ENCODE results near the gene EPHB3.
"Not testable (repeated sequence)": the region's sequence is repeated elsewhere in the genome, so short reads cannot be mapped to it uniquely, and the experiment has no call there.

The EPHB3 gene

DNA sequence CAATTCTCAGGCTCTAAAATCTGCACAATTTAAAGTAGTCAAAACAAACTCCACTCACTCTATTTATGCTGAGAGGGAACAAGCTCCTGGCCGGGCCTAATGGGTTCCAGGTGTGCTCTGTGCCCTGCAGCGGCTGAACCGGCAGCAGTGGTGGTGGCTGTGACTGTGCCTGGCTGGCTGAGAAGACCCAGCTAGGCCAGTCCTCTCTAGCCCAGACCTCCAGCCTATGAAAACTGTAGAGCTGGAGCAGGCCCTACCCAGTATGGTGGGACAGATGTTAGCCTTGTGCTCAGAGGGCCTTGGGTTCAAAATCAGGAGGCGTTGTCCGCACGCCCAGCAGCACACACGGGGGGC is 37.0 kb downstream of the EPHB3 start:
- no peak for DNase-seq (ENCODE audit: low read depth, low spot score)

DNA sequence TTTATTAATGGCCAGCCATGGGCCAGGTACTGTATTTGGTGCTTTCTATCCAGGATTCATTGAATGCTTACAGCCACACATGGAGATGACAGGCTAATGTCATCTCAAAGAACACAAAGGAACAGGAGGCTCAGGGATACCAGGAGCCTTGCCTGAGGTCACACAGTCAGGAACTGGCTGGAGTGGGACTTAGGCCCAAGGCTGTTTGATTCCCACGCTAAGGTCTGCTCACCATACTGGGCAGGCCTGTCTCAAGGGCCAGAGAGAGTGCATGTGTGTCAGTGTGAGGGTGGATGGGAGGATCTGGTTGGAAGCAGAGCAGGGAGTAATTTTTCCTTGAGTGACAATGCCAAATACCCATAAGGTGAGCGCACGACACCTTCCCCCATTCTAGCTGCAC is 37.6 kb downstream of the EPHB3 start:
- no peak for DNase-seq (ENCODE audit: low read depth, low spot score)

DNA sequence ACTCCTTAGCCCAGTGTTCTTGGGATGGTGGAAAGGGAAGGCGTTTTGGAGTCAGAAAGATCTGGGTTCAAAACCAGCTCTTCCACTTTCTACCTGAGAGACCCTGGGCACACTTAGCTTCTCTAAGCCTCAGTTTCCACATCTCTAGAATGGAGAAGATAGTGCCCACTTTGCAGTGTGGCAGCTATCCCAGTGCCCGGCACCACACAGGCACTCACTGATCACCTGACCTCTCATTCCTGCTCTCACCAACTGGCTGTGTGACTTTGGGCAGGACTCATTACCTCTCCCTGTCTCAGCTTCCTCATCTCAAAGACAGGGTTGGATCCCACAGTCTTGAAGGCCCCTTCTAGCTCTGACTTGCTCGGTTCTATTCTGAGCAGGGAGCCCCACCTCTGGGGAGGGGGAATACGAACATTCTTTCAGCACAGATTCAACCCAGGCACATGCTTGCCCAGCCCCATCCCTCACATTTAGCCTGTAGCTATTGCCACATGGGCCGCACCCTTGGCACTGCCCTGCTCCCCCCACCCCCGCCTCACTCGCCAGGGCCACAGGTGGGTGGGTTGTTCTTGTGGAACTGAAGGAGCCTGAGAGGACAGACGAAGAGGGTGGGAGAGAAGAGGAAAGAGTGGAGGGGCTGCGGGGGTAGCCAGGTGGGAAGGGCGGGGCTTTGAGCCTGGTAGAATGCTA is 39.2 kb downstream of the EPHB3 start:
- no peak for DNase-seq (ENCODE audit: low read depth, low spot score)

DNA sequence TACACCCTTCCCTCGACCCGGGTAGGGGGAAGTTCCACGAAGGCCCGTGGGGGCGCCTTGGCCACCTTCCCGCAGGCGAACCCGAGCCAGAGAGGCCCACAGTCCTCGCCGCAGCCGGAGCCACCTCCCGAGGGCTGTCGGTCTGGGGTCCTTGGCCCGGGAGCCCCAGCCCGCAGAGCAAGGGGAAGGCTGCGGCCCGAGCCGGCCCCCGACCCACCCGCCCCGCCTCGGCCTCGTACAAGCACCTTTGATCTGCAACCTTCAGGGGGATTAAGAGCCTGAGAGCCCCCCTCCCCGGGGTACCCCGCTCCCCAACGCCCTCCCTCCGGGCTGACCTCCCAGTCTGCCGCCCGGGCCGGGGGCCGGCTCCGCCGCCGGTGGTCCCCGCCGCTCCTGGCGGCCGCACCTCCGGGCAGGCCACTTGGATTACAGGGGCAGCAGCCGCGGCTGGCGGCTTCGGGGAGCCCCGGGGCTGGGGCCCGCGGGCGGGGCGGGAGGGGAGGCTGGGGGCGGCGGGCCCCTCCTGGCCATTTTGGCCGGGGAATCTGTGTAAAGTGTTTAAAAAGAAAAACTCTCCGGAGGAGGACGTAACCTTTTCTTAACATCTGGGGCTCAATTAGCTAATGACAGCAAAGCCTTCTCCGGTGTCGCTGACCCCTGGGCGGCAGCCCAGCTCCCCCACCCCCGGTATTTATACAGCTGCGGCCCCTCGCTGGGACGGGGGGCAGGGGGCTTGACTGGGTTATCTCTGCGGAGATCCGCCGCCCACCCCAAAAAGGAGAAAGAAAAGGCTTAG is 40.2 kb downstream of the EPHB3 start:
- DNase-seq (ENCODE audit: low read depth, low spot score), result no peak

DNA sequence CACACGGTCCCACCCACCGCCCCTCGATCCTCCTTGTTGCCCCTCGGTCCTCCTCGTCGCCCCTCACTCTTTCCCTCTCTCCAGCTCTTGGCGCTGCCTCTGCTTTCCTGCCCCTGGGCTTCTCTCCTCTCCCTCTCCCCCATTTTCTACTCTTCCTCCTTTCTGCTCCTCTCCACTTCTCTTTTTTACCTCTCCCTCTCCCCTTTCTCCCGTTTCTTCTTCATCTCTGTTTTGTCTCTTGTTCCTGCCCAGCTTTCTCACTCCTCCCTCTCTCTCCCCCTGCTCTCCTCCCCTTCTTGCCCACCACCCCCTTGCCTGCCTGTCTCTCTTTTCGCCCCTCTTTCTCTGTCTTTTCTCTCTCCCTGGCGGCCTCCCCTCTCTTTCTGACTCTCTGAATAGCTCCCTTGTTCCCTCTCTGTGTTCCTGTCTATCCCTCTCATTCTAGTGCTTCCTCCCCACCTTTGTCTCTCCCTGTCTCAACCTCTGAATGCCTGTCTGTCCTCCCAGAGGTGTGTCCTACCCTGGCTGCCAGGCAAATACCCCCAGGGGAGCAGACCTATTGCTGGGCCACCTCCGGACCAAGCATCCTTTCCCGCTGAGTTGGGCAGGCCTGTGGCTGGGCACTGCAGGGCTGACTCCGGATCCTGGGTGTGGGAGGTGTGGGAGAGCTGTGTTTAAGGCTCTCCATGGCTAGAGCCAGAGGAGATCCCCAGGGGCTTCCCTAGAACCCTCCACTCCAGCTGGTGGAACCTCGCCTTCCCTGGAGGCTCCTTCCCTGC is 41.0 kb downstream of the EPHB3 start:
- no peak for DNase-seq (ENCODE audit: low read depth, low spot score)

DNA sequence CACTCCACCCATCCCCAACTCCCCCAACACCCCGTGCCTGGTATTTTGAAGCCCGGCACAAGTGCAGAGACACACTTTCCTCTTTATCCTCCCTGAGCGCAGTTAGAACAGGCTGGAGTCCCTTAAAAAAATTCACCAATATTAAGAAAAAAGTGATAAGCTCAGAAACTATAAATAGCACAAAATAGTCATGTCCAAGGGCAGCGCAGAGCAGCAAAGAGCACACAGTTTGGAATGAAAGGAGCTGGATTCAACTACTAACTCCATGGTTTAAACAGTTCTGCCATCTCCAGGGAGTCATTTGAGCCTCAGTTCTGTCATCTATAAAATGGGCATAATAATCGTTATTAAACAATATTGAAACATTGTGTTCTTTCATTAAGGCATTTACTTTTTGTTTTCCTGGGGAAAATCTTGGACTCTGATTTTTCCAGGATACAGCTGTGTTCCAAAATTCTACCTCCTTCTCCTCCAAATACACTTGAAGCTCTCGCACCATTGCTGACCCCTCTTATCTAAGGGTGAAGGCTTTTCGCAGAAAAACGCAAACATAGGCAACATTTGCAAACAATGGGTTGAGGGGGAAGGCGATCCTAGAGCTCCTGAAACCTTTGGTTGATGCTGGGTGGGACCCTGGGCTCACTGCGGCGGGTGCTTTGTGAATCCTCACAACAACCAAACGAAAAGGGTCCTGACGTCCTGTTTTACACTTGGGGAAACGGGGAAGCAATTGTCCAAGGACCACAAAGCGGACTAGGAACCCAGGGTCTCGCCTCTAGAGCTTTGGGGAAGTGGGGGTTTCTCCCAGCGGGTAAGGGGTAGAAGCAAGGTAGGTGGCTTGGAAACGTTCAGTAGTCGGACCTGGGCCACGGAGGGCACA is 41.8 kb downstream of the EPHB3 start:
- no peak for DNase-seq (ENCODE audit: low read depth, low spot score)

DNA sequence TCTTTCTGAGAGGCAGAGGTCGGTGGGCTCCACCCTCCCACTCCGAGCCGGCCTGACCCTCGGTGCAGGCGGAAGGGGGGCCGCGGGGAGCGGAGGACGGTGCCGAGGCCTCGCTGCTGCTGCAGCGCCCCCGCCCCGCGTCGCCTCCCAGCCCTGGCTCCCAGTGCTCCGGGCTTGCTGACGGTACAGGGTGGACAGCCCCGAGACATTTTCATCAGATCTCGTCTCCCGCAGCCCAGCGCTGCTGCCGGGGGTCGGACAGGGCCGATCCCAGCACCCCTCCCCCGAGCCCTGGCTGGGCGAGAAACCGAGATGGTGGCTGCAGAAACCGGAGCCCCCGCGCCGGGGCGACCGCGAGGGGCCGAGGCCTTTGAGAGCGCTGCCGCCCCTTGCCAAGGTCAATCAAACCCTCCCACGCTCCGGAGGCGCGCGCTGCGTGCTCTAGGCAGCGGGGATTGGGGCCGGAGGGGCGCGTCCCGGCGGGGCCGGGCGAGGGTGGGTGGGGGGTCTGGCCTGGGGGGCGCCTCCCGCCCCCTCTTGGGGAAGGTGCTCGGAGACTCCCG is 42.5 kb downstream of the EPHB3 start:
- no peak for DNase-seq (ENCODE audit: low read depth, low spot score)

DNA sequence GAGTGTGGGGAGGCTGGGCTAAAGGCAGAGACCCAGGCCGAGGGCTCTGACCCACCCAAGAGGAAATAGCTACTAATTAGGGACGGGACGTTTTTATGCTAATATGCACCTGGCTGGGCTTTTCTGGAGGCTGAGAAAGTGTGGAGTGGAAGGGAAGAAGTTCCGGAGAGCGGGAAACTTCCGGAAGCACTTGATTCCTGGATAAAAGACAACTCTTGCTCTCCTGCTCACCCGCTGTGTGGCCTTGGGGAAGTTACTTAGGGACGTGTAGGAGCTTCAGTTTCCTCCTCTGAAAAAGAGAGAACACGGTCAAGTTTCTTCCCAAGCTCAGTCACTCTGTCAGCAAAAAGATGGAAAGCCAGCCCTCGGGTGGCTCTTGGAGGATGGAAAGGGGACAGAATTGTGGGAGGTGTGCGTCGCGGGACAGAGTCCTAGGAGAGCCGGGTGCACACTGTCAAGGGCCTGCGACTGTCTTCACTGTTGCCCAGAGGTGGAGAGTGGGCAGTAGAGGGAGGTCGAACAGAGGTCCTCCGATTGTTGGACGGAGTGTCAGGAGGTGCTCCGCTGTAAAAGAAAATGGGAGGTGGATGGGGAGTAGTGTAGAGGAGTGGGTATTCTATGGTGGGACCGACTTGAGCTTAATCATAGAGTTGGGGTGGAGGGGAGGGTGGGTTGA is 43.2 kb downstream of the EPHB3 start:
- DNase-seq (ENCODE audit: low read depth, low spot score), result no peak

DNA sequence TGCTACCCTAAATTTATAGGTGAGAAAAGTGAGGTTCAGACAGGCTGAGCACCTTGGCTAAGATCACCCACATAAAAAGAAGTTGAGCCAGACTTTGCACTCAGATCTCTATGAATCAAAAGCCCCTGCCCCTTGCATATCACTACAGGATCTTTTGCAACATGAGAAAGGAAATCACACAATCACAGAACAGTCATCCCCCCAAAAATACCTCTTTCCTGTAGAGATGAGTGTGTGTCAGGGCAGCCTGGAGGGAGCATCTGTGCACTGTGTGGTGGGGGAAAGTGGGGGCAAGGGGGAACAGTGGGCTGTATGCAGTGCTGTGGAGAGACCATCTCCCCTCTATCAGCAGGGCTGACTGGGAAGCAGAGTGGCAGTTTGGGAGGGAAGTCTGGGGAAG is 46.6 kb downstream of the EPHB3 start:
- no peak for DNase-seq (ENCODE audit: low read depth, low spot score)

DNA sequence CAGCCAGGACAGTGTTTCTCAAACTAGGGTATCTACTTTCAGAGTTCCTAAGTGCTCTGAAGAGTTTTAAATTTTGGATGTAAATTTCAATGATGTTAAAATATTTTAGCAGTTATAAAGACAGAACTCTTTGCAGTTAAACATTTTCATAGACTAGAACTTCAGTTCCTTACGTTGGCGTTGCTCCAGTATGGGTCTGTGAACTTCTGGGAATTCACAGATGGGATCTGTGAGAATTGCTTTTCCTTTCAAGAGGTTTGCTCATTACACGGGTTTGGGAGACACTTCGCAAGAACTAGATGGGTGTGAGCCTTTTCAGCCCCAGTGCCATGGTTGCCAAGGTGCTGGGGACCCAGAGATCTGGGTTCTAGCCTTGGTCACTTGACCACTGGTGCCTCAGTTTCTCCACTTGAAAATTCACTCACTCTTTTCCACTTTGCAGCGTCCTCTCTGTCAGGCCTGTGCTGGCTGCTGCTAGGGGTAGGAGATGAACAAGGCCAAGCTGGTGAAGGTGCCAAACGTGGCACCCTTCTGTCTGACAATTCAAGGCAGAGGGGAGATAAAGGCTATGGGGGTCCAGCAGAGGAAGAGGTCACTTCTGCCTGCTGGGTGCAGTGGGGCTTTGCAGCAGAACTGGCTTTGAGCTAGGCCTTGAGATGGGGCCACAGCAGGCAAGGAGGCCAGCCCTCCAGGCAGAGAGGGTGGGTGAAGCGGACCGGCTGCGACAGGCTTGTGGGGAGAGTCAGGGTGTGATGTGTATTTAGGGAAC is 48.1 kb downstream of the EPHB3 start:
- DNase-seq (ENCODE audit: low read depth, low spot score), result no peak

DNA sequence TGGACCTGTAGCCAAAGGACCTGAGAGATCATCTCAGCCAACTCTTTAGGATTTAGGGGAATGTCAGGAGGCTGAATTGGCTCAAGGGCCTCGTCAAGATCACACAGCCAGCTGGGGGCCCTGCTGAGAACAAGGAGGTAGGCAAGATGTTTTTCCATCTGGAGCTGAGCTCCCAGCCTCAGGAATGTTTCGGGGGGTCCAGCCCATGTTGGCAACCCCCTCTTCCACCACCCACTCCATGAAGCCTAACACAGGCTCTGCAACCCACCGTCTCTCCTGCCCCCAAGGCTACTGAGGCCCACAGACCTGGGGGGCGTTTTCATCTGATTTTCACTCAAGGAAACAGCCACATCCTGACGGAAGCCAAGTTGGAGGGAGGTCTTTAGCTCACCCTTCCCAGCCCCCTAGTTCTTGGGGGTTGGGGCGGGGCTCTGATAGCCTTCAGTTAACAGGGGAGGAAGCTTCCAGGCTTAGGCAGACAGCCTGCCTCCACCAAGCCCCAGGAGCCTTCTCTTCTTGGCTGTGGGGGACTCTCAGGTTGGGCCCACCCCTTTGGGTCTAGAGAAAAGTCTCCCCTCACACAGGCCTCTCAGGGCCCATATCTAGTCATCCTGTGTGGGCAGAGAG is 48.8 kb downstream of the EPHB3 start:
- DNase-seq (ENCODE audit: low read depth, low spot score), result no peak

DNA sequence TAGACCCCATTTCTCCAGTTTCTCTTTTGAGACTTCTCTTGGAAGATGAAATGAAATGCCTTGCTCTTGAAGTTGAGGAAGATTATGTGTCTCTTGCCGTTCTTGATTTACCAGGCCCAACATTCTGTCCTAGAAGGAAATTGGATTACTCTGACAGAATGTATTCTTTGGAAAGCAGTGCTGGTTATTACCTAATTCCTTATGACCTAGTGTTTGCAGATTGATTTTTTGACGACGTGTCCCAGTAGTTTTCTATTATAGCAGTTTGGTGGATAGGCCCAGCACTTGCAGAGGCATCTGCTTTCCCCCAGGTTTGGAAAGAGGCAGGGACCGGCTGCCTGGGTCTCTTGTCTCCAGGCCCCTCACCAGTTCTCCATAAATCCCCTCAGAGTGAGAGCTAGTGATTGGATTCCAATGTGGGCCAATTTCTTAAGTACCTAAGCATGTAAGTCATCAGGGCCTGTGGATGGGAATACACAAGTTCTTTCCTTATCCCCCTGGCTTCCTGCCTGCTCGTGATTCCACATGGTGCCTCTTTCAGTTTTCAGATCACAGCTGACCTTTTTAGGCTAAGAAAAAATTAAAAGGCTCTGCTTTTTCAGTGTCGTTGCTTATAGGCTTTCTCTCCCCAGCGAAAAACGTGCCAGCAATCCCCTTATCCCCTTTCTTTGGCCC is 50.2 kb downstream of the EPHB3 start:
- DNase-seq (ENCODE audit: low read depth, low spot score), result no peak

DNA sequence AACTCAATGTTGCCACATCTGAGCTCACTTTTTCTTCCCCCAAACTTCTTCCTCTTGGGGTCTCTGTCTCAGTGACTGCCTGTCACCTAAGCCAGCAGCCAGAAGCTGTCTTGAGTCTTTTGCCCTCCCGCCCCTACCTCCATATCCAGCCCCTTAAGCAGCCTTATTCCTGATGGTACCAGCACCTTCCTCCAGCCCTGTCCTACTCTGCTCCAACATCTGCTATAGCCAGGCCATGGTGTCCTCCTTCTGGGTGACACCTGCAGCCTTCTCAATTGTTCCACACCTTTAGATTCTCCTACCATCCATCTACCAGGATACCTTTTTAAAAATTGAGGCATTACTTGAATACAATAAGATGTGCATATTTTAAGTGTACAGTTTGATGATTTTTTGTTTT is 53.8 kb downstream of the EPHB3 start:
- no peak for DNase-seq (ENCODE audit: low read depth, low spot score)

DNA sequence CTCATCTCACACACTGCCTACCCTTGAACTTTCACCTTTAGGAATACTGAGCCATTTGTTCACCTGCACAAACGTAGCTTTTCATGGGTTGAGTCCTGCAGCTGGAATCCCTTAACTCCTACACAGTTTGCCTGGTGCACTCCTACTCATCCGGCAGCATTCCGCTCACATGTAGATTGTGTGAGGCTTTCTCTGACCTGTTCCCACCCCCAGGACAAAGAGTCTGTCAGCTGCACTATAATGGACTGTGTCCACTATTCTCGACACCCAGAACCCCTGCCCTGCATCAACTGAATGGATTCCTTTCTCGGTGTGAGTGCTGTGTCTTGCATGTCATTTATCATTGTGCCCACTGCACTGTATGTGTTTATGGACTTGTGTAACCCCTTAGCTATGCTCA is 54.9 kb downstream of the EPHB3 start:
- DNase-seq (ENCODE audit: low read depth, low spot score), result no peak

DNA sequence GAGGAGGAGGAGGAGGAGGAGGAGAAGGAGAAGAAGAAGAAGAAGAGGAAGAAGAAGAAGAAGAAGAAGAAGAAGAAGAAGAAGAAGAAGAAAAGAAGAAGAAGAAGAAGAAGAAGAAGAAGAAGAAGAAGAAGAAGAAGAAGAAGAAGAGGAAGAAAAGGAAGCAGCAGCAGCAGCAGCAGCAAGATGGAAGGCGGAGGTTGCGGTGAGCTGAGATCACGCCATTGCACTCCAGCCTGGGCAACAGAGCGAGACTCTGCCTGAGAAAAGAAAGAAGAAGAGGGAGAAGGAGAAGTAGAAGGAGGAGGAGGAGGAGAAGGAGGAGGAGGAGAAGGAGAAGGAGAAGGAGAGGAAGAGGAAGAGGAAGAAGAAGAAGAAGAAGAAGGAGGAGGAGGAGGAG is 55.7 kb downstream of the EPHB3 start:
- DNase-seq (ENCODE audit: low read depth, low spot score), result not testable (repeated sequence)

DNA sequence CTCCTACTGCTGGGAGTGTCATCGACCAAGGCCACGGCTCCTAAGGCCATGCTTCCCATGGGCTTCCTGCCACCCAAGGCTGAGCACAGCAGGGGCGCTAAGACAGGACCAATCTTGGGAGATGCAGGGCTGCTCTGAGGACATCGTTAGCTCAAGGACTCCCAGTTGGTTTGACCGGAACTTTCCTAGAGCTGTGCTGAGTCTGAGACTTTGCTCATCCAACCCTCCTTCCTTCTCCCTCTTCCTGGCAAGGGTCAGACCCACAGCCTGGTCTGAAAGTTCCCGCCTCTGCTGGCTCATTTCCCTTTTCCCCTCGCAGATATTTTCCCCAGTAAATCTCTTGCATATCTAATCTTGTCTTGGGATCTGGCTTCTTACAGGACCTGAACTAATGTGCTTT is 57.2 kb downstream of the EPHB3 start:
- DNase-seq (ENCODE audit: low read depth, low spot score), result no peak

DNA sequence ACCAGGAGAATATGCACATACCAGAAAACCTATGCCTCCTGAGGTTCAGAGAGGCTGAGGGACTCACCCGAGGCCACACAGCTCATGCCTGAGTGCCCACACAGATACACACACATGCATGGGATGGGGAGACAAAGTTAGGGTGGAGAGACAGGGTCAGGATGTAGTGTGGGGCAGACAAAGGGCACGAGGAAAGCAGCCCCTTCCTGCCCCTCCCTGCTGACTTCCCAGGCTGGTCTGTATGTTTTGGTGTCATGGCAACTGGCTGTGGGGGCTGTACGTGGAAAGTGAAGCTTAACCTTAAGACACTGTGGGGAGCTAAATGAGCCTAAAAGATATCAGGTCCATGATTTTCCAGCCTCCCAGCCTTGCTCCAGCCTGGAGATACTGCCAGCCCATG is 57.8 kb downstream of the EPHB3 start:
- DNase-seq (ENCODE audit: low read depth, low spot score), result no peak

DNA sequence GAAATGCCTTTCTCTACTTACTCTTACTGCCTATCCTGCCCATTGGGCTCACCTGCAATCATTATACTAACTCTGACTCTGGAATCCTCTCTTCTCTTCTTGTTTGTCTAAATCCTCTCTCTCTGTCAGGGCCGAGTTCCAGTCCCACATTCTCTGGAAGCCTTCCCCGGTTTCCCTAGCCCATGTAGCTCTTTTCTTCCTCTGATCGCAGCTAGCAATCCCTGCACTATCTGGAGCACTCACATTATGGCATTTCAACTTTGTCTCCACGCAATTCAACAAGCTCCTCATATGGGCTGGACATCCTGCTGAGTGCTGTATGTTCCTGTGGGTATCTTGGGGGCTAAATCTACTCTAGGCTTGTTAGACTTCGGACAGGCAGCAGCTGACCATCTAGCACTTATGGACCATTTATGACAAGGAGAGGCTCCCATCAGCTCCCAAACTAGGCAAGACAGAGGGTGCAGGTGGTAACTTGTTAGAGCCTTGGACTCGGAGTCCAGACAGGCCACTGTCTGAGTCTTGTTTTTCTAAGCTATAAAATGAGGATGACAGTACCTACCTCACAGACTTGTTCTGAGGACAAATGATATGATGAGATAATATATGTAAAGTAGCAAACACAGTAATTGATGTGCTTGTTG is 58.3 kb downstream of the EPHB3 start:
- no peak for DNase-seq (ENCODE audit: low read depth, low spot score)
